Nephron (organoid): ENCODE measurements around the gene ELMO1.

Source experiments
- H3K27ac Mint-ChIP-seq, 3 experiments: 2 replicates each; pipeline ENCODE4 v1.8.0; 2020; ENCODE audit warnings: mixed read lengths in 3 of 3, mild to moderate bottlenecking in 2 of 3, moderate library complexity in 1 of 3
- H3K27me3 Mint-ChIP-seq: 2 replicates; pipeline ENCODE4 v1.8.0; 2021; ENCODE audit warnings: low read depth, mild to moderate bottlenecking, moderate library complexity, mixed read lengths
- H3K36me3 Mint-ChIP-seq: 2 replicates; pipeline ENCODE4 v1.8.0; 2020; ENCODE audit warnings: low read depth, mixed read lengths
- H3K4me1 Mint-ChIP-seq: 2 replicates; pipeline ENCODE4 v1.8.0; 2020; ENCODE audit warnings: mixed read lengths
- H3K4me3 Mint-ChIP-seq, 3 experiments: 2 replicates each; pipeline ENCODE4 v1.8.0; 2020; ENCODE audit warnings: mild to moderate bottlenecking in 3 of 3, mixed read lengths in 3 of 3, moderate library complexity in 2 of 3
- H3K9me3 Mint-ChIP-seq: 2 replicates; pipeline ENCODE4 v1.8.0; 2020; ENCODE audit warnings: mixed read lengths
- CTCF ChIP-seq, 3 experiments: fragments of 200-600 bp; sonication (generic); IDR thresholded peaks; one replicate each; pipeline ENCODE4 v1.5.0; 2021; ENCODE audit warnings: antibody characterized with exemption in 3 of 3; ENCODE audit not compliant: unreplicated experiment in 3 of 3

The ELMO1 gene

GRCh38 chr7:36969376-36969775 is 479.3 kb downstream of the ELMO1 start:
- H3K27me3 Mint-ChIP-seq, result peaks cover 1% of the 10 kb centered on the region
- H3K9me3 Mint-ChIP-seq, result peaks cover 2% of the 10 kb centered on the region
- no peak overlapping the region for H3K27ac Mint-ChIP-seq
- no peak for TF ChIP-seq CTCF (IDR thresholded peaks at IDR 0.05; ENCODE audit: unreplicated experiment in 3 of 3)
- H3K4me3 Mint-ChIP-seq, result no peak overlapping the region
- peaks cover 34% of the 10 kb centered on the region for H3K4me1 Mint-ChIP-seq
- H3K36me3 Mint-ChIP-seq, result no peaks in the 10 kb centered on the region

- Mint-ChIP-seq H3K27me3 (no peaks in the 10 kb centered on the region), H3K27ac (peak overlapping the region in 1 of 3 experiments; percentile 44), H3K4me3 (no peak overlapping the region), H3K9me3 (peaks cover 2% of the 10 kb centered on the region), H3K4me1 (peaks cover 34% of the 10 kb centered on the region), H3K36me3 (no peaks in the 10 kb centered on the region)
- peak; percentile 47 to 68 (median 59) for TF ChIP-seq CTCF (IDR thresholded peaks at IDR 0.05; ENCODE audit: unreplicated experiment in 3 of 3)
These were observed 481.3 kb downstream of the ELMO1 start for GRCh38 chr7:36967387-36967786.

- Mint-ChIP-seq H3K4me3 (no peak overlapping the region), H3K27me3 (no peaks in the 10 kb centered on the region), H3K4me1 (peaks cover 29% of the 10 kb centered on the region), H3K27ac (peak overlapping the region; percentile 27 to 55 (median 47)), H3K36me3 (no peaks in the 10 kb centered on the region), H3K9me3 (peaks cover 2% of the 10 kb centered on the region)
- TF ChIP-seq CTCF (IDR thresholded peaks at IDR 0.05; ENCODE audit: unreplicated experiment in 3 of 3), result no peak
These were observed 482.0 kb downstream of the ELMO1 start for GRCh38 chr7:36966636-36967035.

- no peak for TF ChIP-seq CTCF (IDR thresholded peaks at IDR 0.05; ENCODE audit: unreplicated experiment in 3 of 3)
- Mint-ChIP-seq H3K27ac (peak overlapping the region; percentile 27 to 55 (median 47)), H3K4me1 (peaks cover 25% of the 10 kb centered on the region), H3K36me3 (no peaks in the 10 kb centered on the region), H3K4me3 (no peak overlapping the region), H3K9me3 (peaks cover 2% of the 10 kb centered on the region), H3K27me3 (no peaks in the 10 kb centered on the region)
These were observed 482.6 kb downstream of the ELMO1 start for GRCh38 chr7:36966039-36966438.

GRCh38 chr7:36965625-36966024 is 483.0 kb downstream of the ELMO1 start:
- peaks cover 2% of the 10 kb centered on the region for H3K9me3 Mint-ChIP-seq
- no peaks in the 10 kb centered on the region for H3K36me3 Mint-ChIP-seq
- no peak for TF ChIP-seq CTCF (IDR thresholded peaks at IDR 0.05; ENCODE audit: unreplicated experiment in 3 of 3)
- H3K27me3 Mint-ChIP-seq, result no peaks in the 10 kb centered on the region
- peaks cover 25% of the 10 kb centered on the region for H3K4me1 Mint-ChIP-seq
- H3K4me3 Mint-ChIP-seq, result no peak overlapping the region
- H3K27ac Mint-ChIP-seq, result peak overlapping the region; percentile 14 to 55 (median 27)

GRCh38 chr7:36964297-36964696 is 484.4 kb downstream of the ELMO1 start:
- Mint-ChIP-seq H3K27ac (no peak overlapping the region), H3K36me3 (no peaks in the 10 kb centered on the region), H3K27me3 (no peaks in the 10 kb centered on the region)

More at GRCh38 chr7:36964297-36964696, 484.4 kb downstream of the ELMO1 start:
- H3K4me3 Mint-ChIP-seq, result no peak overlapping the region
- peaks cover 25% of the 10 kb centered on the region for H3K4me1 Mint-ChIP-seq
- peaks cover 2% of the 10 kb centered on the region for H3K9me3 Mint-ChIP-seq
- no peak for TF ChIP-seq CTCF (IDR thresholded peaks at IDR 0.05; ENCODE audit: unreplicated experiment in 3 of 3)
